Measurements from ENCODE around the gene RMND5B. TPM values are rescaled to one million over a fixed set of nuclear protein-coding genes. Genes with fewer than 3 reads are reported as not detected.
A peak's percentile ranks its signal among the peaks of the same experiment; 100 is the strongest.

The RMND5B gene
- total RNA-seq, 2 donors from 2014 or later, result 14.7 to 15.3 TPM

DNA sequence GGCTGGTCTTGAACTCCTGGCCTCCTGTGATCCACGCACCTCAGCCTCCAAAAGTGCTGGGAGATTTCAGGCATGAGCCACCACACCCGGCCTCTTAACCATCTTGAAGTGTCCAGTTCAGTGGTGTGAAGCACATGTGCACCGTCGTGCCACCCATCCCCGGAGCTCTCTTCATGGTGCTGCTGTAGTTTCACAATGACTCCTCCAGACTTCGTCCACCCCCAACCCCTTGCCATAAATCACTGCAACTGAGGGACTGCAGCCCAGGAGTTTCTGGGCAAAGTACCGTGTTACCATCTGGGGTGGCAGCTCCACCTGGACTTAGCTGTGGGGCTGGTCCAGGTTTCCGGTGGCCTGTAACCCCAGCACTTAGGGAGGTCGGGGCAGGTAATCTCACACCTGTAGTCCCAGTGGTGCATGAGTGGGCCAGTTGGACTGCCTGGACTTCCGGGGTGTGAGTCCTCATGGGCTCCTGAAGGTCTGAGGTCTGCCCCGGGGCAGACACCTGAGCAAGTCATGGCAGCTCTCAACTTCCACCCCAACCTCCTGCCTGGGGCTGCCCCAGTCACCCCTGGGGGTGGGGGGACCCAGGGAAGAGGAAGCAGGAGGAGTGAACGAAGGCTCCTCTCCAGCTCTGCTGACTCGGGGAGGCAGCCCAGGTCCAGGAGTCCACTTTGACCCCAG is 24.1 kb upstream of the RMND5B start:
- H3K9me3 ChIP-seq (ENCODE audit: control insufficient read depth, low read length, poor library complexity, severe bottlenecking), result no peaks in the 10 kb centered on the region
- no peaks in the 10 kb centered on the region for H3K27me3 Mint-ChIP-seq
- ATAC-seq, result no peak
- H3K36me3 Mint-ChIP-seq (ENCODE audit: low read depth), result no peaks in the 10 kb centered on the region
- peaks cover 7% of the 10 kb centered on the region for H3K4me1 Mint-ChIP-seq
- H3K4me3 Mint-ChIP-seq, result no peak overlapping the region
- no peak overlapping the region for H3K27ac Mint-ChIP-seq
- DNase-seq, result no peak

DNA sequence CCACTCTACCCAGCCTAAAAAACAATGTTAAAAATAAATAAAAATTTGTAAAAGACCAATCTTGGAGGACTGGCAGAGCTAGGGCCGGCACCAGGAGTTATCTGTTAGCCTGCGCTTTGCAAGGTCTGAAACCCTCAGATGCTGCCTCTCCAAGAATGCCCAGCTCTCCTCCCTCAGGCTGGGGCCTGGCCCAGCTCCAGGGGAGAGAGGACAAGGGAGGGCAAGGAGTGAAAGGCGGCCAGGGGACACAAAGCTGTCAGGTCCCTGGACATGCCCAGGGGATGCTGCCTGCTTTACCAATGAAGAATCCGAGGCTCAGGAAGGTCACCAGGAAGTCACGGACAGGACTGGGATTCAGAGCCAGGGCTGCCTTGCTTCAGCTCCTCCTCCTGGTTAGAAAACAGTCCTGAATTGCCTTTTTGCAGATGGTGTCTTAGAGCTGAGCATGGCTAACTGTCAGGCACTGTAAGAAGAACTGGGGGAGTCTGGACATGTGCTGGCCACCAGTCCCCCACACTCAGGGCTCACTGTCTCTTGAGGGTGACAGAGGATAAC is 23.0 kb upstream of the RMND5B start:
- Mint-ChIP-seq H3K4me3 (no peak overlapping the region), H3K4me1 (peaks cover 13% of the 10 kb centered on the region), H3K36me3 (ENCODE audit: low read depth) (no peaks in the 10 kb centered on the region), H3K27ac (no peak overlapping the region), H3K27me3 (no peaks in the 10 kb centered on the region)
- DNase-seq (no peak), ATAC-seq (no peak)
- H3K9me3 ChIP-seq (ENCODE audit: control insufficient read depth, low read length, poor library complexity, severe bottlenecking), result no peaks in the 10 kb centered on the region

DNA sequence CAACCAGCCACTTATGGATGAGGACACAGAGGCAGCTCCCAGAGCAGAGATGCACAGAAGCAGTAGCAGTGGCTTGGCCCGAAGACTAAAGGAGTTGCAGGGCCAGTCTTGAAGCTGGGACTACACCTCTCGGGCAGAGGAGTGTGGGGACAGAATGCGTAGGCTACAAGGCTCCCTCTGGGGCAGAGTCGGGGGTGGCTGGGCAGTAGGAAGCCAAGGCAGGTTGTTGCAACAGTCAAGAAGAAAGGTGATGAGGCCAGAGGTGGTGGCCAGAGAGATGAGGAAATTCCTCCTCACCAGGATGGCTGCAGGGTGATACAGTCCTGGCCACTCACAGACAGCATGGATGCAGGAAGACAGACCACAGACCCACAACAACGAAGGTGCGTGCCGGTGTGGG is 22.4 kb upstream of the RMND5B start:
- Mint-ChIP-seq H3K27me3 (no peaks in the 10 kb centered on the region), H3K4me3 (no peak overlapping the region), H3K27ac (peak overlapping the region; percentile 49), H3K36me3 (ENCODE audit: low read depth) (no peaks in the 10 kb centered on the region), H3K4me1 (peaks cover 15% of the 10 kb centered on the region)
- DNase-seq (no peak), ATAC-seq (no peak)
- H3K9me3 ChIP-seq (ENCODE audit: control insufficient read depth, low read length, poor library complexity, severe bottlenecking), result no peaks in the 10 kb centered on the region

DNA sequence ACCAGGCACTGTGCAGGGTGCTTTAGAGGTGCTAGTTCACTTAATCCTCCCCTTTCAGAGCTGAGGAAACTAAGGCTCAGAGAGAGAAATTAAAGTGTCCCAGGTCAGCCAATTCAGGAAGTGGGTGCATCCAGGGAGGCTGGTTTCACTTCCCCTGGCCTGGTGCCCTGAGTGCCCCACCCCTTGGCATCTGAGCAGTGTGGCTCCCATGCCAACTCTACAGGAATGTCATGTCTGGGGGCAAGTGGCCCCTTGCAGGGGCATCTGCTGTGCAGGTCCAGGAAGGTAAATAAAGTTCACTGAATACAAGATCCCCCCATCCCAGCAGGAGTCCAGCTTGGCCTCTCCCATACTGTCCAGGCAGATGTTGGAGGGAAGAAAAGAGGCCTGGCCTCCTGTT is 21.8 kb upstream of the RMND5B start:
- H3K9me3 ChIP-seq (ENCODE audit: control insufficient read depth, low read length, poor library complexity, severe bottlenecking), result no peaks in the 10 kb centered on the region
- Mint-ChIP-seq H3K4me1 (peaks cover 15% of the 10 kb centered on the region), H3K27ac (no peak overlapping the region), H3K27me3 (no peaks in the 10 kb centered on the region), H3K36me3 (ENCODE audit: low read depth) (no peaks in the 10 kb centered on the region), H3K4me3 (no peak overlapping the region)
- DNase-seq (no peak), ATAC-seq (no peak)

DNA sequence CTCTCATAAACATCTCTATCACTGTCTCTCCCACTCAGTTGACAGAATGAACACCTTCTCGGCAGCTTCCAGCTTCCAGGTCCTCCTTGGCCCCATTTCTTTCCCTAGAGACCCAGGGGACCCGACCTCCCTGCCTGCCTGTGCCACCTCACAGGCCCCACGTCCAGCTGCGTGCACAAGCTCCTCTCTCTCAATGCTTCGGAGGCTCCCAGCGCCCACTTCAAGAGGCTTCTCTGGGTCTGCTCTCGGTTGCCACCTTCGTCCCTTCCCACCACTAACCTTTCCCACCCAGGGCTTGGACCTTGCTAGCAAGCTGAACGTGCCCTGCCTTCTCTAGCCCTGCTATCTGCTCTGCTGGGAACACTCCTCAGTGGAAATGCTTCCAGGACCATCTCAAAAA is 20.3 kb upstream of the RMND5B start:
- no peak overlapping the region for H3K27ac Mint-ChIP-seq
- H3K4me1 Mint-ChIP-seq, result peaks cover 22% of the 10 kb centered on the region
- no peak for DNase-seq
- no peaks in the 10 kb centered on the region for H3K36me3 Mint-ChIP-seq (ENCODE audit: low read depth)
- H3K27me3 Mint-ChIP-seq, result no peaks in the 10 kb centered on the region
- H3K9me3 ChIP-seq (ENCODE audit: control insufficient read depth, low read length, poor library complexity, severe bottlenecking), result no peaks in the 10 kb centered on the region
- no peak overlapping the region for H3K4me3 Mint-ChIP-seq
- no peak for ATAC-seq

DNA sequence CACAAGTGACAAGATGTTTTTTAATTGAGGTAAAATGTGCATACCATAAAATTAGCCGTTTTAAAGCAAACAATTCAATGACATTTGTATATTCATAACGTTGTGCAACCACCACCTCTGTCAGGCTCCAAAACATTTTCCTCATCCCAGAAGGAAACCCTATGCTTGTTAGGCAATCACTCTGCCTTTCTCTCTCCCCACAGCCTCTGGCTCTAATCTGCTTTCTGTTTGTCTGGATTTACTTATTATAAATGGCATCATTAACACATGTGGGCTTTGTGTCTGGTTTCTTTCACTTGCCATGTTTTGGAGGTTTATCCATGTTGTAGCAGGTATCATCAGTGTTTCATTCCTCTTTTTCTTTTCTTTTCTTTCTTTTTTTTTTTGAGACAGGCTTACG is 18.9 kb upstream of the RMND5B start:
- DNase-seq (no peak), ATAC-seq (no peak)
- Mint-ChIP-seq H3K27me3 (no peaks in the 10 kb centered on the region), H3K27ac (no peak overlapping the region), H3K4me3 (no peak overlapping the region), H3K4me1 (peaks cover 31% of the 10 kb centered on the region), H3K36me3 (ENCODE audit: low read depth) (no peaks in the 10 kb centered on the region)
- H3K9me3 ChIP-seq (ENCODE audit: control insufficient read depth, low read length, poor library complexity, severe bottlenecking), result no peaks in the 10 kb centered on the region

DNA sequence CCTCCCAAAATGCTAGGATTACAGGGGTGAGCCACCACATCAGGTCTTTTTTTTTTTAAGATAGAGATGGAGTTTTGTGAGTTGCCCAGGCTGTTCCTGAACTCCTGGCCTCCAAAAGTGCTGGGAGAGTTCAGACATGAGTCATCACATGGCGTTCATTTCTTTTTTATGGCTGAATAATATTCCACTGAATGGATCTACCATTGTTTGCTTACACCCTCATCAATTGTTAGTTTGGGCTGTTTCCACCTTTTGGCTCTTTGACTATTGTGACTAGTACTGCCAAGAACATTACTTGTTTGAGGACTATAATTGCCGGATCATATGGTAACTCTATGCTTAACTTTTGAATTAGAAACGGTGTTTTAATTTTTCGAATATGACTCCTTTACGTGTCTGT is 18.3 kb upstream of the RMND5B start:
- H3K4me3 Mint-ChIP-seq, result peak overlapping the region; percentile 91

DNA sequence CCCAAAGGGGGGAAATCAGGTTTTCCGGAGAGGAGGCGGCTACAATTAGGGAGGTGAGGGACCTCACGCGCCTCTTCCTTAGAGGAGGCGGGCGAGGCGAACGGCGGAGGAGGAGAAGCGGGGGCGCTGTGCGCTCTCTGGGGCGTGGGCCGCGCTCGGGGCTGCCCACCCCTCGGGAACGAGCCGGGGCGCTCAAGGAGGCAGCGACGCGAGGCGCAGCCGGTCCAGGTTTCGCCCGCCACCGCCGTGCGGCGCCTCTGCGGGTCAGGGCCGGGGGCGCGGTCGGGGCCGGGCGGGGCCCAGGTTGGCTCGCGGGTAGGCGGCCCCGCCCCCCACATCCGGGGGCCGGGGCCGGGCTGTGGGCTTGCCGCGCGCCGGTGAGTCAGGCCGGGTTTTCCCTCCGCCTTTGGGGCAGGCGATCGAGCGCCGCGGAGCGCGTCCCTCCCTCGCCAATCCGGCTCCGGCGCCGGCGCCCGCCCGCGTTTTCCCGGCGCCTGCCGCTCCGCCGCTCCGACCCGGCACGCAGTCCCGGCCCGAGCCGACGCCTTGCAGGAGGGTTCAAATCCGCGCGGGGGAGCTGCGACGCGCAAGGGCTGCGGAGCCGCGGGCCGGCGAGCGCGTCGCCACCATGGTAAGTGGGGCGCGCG is 17.6 kb upstream of the RMND5B start, which contains the start of gene N4BP3:
Gene N4BP3, plus strand, starts transcription at position 392 of the 647 bp plus-strand sequence. CDS start 6,052 bp downstream, outside the sequence.
- DNase-seq, result peak; percentile 69 to 76 (median 75)
- ATAC-seq, result peak; percentile 72
- no peaks in the 10 kb centered on the region for H3K36me3 Mint-ChIP-seq (ENCODE audit: low read depth)
- no peaks in the 10 kb centered on the region for H3K9me3 ChIP-seq (ENCODE audit: control insufficient read depth, low read length, poor library complexity, severe bottlenecking)
- peaks cover 33% of the 10 kb centered on the region for H3K4me1 Mint-ChIP-seq
- H3K4me3 Mint-ChIP-seq, result peak within 1 kb of the TSS; percentile 92
- H3K27me3 Mint-ChIP-seq, result no peaks in the 10 kb centered on the region
- H3K27ac Mint-ChIP-seq, result peak within 1 kb of the TSS; percentile 97

More for the DNA sequence above, 18.3 kb upstream of the RMND5B start:
- peak overlapping the region; percentile 81 for H3K27ac Mint-ChIP-seq
- DNase-seq (no peak), ATAC-seq (no peak)
- H3K27me3 Mint-ChIP-seq, result no peaks in the 10 kb centered on the region
- H3K36me3 Mint-ChIP-seq (ENCODE audit: low read depth), result no peaks in the 10 kb centered on the region
- H3K9me3 ChIP-seq (ENCODE audit: control insufficient read depth, low read length, poor library complexity, severe bottlenecking), result no peaks in the 10 kb centered on the region
- H3K4me1 Mint-ChIP-seq, result peaks cover 33% of the 10 kb centered on the region

DNA sequence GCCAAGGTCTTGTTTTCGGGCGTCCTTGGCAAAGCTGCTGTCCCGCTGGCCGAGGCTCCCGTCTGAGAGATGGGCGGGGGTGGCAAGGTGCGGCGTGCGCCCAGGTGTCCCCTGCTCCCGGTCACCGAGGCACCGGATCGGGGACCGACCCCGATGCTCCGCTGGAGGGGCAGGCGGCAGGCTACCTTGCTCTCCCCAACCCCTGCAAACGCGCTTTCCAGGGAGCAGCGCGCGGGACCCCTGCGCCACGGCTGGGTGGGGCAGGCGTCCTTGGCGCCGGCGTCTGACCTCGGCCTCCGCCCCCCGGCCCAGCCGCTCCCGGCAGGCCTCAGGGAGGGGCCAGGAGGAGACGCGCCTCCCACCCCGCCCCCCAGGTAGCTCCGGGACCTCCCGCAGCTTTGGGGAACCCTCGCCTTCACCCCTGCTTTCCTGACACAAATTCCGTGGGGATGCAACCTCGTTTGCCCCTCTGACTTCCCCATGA is 16.9 kb upstream of the RMND5B start:
- H3K4me1 Mint-ChIP-seq, result peaks cover 31% of the 10 kb centered on the region
- no peaks in the 10 kb centered on the region for H3K36me3 Mint-ChIP-seq (ENCODE audit: low read depth)
- H3K9me3 ChIP-seq (ENCODE audit: control insufficient read depth, low read length, poor library complexity, severe bottlenecking), result no peaks in the 10 kb centered on the region
- peak overlapping the region; percentile 97 for H3K27ac Mint-ChIP-seq
- ATAC-seq, result no peak
- DNase-seq, result no peak
- H3K4me3 Mint-ChIP-seq, result peak overlapping the region; percentile 92
- H3K27me3 Mint-ChIP-seq, result no peaks in the 10 kb centered on the region

DNA sequence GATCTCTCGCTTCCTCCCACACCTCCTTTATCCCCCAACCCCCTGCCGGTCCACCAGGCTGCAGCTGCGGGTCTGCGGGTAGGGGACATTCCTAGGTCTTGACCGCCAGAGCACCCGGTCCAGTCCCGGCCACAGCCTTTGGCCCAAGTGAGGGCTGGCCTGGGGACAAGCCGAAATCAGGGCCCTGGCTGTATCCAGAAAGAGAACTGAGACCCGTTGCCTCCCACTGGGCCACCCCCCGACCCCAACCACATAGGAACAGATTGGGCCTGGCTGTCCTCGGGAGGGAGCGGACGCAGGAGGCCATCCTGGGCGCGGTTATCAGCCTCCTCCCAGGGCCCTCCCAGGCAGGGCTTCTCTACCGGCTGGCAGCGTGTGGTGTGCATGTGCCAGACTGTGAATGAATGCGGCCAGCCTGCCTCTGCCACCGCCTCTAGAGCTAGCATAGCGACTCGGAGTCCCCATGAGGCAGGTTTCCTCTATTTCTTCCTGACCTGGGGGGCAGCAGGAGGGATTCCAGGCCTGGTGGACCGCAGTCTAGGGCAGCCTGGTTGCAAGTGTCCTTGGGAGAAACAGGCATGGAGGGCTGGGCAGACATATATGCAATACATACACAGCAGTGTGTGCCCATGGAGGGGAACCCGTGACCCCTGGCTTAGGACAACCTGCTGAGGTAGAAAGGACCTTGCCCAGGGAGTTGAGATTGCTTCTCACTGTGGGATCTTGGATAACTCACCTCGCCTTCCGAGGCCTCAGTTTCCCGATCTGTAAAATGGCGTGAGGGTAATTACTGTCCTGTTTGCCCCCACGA is 16.3 kb upstream of the RMND5B start:
- ATAC-seq (peak; percentile 38), DNase-seq (peak in 1 of 3 donors; percentile 30)
- H3K9me3 ChIP-seq (ENCODE audit: control insufficient read depth, low read length, poor library complexity, severe bottlenecking), result no peaks in the 10 kb centered on the region
- H3K4me1 Mint-ChIP-seq, result peaks cover 31% of the 10 kb centered on the region
- no peaks in the 10 kb centered on the region for H3K27me3 Mint-ChIP-seq
- H3K36me3 Mint-ChIP-seq (ENCODE audit: low read depth), result no peaks in the 10 kb centered on the region
- peak overlapping the region; percentile 92 for H3K4me3 Mint-ChIP-seq
- H3K27ac Mint-ChIP-seq, result peak overlapping the region; percentile 97

DNA sequence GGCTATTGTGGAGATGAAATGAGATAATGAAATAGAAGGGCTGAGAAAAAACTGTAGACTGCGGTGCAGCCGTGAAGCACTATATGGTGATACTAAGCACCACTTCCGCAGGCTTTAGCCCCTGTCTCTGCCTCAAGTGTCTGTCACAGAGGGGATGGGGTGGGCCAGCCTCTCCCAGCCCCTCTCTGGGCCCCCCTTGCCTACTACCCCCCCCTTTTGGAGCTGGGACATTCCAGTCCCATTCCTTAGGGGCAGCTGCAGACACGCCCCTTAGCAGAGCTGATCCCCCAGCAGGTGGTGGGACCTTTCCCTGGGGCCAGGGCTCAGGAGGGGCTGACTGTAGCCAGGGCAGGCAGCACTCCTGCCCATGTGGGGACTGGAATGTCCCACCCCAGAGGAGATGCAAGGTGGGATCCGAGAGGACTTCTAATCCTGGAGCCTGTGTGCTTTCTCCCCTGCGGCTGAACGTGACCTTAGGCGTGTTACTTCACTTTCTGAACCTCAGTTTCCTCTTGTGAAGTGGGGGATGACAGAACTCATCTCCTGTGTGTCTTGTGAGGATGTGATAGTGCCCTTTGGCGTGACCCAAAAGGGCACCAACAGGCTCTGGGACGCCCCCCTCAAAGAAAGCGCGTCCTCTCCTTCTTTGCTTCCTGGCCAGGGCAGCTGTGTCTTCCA is 15.5 kb upstream of the RMND5B start:
- Mint-ChIP-seq H3K4me1 (peaks cover 31% of the 10 kb centered on the region), H3K27me3 (no peaks in the 10 kb centered on the region), H3K4me3 (peak overlapping the region; percentile 92), H3K36me3 (ENCODE audit: low read depth) (no peaks in the 10 kb centered on the region), H3K27ac (peak overlapping the region; percentile 97)
- DNase-seq (no peak), ATAC-seq (no peak)
- H3K9me3 ChIP-seq (ENCODE audit: control insufficient read depth, low read length, poor library complexity, severe bottlenecking), result no peaks in the 10 kb centered on the region

DNA sequence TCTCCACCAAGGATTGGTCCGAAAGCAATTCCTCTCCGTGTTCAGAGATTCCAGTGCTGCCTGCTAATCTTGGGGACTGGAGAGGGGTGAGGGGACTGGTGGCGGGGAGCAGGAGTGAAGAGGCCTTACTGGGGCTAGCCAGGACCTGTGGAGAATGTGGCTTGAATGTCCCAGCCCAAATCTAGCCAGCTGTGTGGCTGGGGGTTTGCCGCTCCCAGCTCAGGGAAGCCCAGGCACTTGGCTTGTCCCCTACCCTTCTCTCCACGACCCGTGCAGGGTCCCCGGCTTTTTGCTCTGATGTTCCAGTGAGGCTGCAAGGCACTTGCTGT is 15.0 kb upstream of the RMND5B start:
- H3K36me3 Mint-ChIP-seq (ENCODE audit: low read depth), result no peaks in the 10 kb centered on the region
- H3K4me3 Mint-ChIP-seq, result peak overlapping the region; percentile 58
- ATAC-seq (no peak), DNase-seq (no peak)
- no peaks in the 10 kb centered on the region for H3K27me3 Mint-ChIP-seq
- H3K27ac Mint-ChIP-seq, result peak overlapping the region; percentile 92
- H3K4me1 Mint-ChIP-seq, result peaks cover 34% of the 10 kb centered on the region
- no peaks in the 10 kb centered on the region for H3K9me3 ChIP-seq (ENCODE audit: control insufficient read depth, low read length, poor library complexity, severe bottlenecking)

All from T-helper 17 cell (primary cell).